Activated CD4-positive, CD25-positive, alpha-beta regulatory T cell treated with anti-CD3 and anti-CD28 coated beads, Interleukin-2, amount 50 U/mL, for 16 hours (primary cell): Measurements from ENCODE around the gene SGCE.

Experiments used
- DNase-seq: peaks from one replicate; pipeline ENCODE4 v3.0.0-alpha.2; 2020; ENCODE audit warnings: low read depth, low spot score

Gene SGCE

GRCh38 chr7:94630855-94631254 is 25.1 kb downstream of the SGCE start:
- DNase-seq = no peak

DNA sequence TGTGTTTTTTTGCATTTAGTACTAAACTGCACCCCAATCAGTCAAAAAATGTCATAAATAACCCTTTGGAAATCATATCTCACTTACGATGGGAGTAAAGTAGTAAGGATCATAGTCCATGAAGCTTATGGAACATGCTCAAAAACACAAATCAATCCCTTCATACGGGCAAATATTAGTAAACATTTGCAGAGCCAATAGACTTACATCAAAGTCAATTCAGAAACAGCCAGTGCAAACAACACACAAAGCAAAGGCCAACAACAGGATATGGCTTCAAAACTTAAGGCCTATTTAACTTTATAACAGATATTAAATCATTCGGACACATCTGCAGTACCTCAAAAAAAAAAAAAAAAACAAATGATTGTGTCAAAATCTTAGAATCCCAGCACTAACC is 32.1 kb downstream of the SGCE start:
- no peak for DNase-seq

- DNase-seq = no peak
Measured at GRCh38 chr7:94621120-94621519, 34.8 kb downstream of the SGCE start.

GRCh38 chr7:94620703-94621118 is 35.2 kb downstream of the SGCE start:
- DNase-seq = no peak

- DNase-seq = no peak
Measured at GRCh38 chr7:94618126-94618525, 37.8 kb downstream of the SGCE start.

GRCh38 chr7:94616855-94617254 is 39.1 kb downstream of the SGCE start:
- DNase-seq = no peak

GRCh38 chr7:94615666-94616065 is 40.3 kb downstream of the SGCE start:
- no peak for DNase-seq

- no peak for DNase-seq
Measured at GRCh38 chr7:94612661-94613060, 43.3 kb downstream of the SGCE start.

DNA sequence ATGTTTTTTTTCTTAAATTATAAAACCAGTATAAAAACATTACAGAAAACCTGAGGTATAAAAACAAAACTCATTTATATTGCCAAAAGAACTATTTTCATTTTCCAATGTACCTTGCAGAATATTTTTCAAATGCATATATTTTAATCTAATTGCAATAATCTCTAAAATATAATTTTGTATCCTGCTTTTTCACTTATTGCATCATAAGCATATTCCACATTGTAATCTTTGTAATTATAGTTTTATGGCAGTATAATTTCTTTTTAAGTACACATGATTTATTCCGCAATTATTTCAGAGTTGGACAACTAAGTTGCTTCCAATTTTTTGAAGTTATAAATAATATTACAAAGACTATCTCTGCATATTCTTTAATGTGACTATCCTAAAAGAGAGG is 43.7 kb downstream of the SGCE start:
- no peak for DNase-seq

DNA sequence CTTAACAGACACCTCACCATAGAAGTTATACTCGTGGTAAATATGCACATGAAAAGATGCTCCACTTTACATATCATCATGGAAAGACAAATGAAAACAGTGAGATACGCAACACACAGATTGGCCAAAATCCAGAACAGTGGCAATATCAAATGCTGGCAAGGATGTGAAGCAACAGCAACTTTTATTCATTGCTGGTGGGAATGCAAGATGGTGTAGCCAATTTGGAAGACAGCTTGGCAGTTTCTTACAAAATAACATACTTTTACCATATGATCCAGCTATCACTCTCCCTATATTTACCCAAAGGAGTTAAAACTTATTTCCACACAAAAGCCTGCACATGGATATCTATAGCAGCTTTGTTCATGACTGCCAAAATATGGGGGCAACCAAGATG is 46.4 kb downstream of the SGCE start:
- DNase-seq = no peak

- no peak for DNase-seq
Measured at GRCh38 chr7:94605031-94605430, 50.9 kb downstream of the SGCE start.

- no peak for DNase-seq
Measured at GRCh38 chr7:94602181-94602580, 53.8 kb downstream of the SGCE start.

DNA sequence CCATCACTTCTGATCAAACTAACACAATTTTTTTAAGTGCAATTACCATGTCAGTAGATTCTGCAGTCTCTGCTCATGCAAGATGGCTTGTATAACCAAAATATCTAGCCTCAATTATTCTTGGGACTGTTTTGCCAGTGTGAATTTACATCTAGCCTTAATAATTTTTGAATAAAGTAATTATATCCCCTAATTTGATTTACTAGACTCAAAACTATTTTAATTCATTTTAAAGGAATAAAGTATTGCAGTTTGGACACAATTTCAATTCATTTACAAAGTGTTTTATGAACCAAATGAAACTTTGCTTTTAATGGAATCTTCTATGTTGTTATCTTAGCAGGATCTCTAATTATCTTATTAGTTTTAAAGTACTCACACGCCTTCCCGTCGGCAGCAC is 55.7 kb downstream of the SGCE start:
- no peak for DNase-seq

DNA sequence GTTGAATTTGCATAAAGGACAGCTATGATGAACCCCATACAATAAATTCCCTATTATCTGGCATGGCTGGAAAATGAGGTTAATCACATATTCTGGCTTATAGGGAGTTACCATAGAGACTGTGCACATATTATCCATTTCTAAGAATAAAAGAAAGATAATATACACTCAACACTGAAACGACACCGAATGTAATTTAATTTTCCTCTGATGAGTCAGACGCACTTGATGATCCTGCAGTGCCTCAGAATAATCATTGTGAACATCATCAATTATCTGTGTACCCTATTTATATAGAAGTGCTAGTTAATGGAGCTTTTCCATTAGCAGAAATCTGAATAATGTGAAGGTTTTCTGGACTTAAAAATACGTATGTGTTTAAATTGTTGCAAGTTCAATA is 60.2 kb downstream of the SGCE start:
- no peak for DNase-seq

- DNase-seq = no peak
Measured at GRCh38 chr7:94594882-94595281, 61.1 kb downstream of the SGCE start.

DNA sequence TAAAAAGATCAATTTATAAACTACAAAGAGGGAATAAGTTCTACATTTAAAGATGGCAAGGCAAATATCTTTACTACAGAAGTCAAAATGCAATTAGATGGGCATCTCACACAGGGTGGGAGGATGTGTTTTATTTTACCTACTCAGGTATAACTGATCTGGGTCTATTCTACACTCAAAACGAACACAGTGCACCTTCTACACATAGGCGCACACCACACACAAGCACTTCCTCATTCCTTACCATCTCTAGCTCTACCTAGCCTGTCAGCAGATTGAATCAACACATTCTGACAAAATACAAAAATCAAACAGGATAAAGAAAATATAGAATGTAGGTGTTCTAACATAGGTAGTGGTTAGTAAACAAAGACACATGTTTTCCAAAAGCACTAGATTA is 64.8 kb downstream of the SGCE start:
- no peak for DNase-seq

DNA sequence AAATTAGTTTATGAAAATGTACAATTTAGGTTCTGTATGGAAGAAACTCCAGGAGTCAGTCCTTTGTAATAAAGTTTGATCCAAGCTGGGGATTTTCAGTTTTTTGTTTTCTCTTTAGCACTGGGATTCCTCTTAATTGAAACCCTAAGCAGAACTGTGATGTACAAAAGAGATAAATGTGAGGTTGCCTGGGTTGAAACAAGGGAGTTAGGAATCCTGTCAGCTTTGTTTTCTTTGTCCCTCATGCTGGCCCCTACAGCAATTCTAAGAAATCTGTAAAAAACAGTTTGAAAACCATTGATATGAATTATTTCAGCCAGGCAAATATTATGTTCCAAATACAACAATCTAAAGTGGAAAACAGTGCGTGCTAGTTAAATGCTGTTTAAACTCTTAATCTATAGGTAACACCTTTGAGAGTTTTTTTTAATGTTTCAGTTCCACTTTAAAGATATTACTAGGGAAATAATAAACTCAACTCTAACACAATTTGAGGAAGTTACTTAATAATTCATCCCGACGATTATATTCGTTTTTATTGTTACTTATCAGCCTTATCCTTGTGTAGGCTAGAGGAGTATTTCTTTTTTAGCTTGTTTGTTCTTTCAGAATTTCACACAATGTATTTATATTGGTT is 65.3 kb downstream of the SGCE start:
- DNase-seq = no peak

DNA sequence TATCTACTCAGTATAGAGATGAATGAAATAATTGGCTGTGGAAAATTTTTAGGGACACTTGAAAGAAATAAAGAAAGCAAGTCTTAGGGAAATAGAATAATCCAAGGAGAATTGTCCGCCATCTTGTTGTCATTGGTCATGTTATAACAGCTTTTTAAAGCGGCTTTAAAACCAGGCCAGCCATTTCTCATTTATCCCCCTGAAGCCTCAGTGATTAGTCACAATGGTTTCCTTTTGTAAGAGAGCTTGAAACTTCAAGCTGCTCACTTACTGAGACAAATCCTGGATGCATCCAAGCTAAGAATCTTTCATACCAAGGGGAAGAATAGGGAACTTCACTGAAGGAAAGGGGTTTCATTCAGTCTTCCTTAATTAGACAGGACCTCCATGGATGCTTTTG is 67.9 kb downstream of the SGCE start:
- DNase-seq = no peak

DNA sequence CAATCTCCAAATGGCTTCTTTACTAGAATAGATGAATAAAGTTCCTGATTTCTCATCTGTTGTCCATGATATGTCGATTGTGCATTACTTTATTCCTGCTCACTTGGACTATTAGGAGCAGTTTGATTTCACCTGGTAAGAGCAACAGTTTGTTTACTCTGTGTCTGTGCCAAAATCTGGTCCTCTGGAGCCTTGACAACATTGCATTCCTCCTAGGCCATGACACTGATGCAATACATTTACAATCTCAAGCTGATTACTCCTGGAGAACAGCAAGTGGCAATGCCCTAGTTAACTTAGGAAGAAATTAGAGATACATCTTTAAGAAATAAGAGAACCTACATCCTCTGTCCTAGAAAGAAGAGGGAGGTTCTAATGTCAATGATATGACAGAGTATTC is 71.8 kb downstream of the SGCE start:
- no peak for DNase-seq

DNA sequence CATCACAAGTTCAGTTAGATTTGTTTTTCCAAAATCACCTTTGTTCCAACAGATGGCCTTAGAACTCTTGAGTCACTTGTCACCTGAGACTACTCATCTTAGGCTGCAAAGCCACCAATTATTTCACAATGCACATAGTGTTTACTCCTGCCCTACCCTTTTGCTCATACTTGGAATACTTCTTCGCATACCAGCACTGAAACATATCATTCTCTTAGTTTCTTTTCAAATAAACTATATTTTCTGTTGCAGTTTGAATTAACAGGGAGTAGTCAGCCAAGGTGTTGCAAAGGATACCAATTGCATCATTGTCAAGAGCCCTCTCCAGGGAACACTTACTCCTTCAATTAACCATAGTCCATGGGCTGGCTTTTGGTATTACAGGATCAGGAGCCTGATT is 75.3 kb downstream of the SGCE start:
- DNase-seq = no peak

- no peak for DNase-seq
Measured at GRCh38 chr7:94579470-94579869, 76.5 kb downstream of the SGCE start.

- DNase-seq = no peak
Measured at GRCh38 chr7:94578614-94579013, 77.3 kb downstream of the SGCE start.

- no peak for DNase-seq
Measured at GRCh38 chr7:94577357-94577756, 78.6 kb downstream of the SGCE start.

- no peak for DNase-seq
Measured at GRCh38 chr7:94576316-94576715, 79.6 kb downstream of the SGCE start.
